Measurements from ENCODE around the gene ANKRD11.

GRCh38 chr16:89367538-89367915 is 122.8 kb downstream of the ANKRD11 start:
- TF ChIP-seq EZH2 (IDR thresholded peaks at IDR 0.05) (no peak), CTCF (IDR thresholded peaks at IDR 0.05 in 2 of 3, conservative IDR thresholded peaks at IDR 0.05 in 1 of 3; ENCODE audit: borderline replicate concordance in 1 of 3, insufficient read depth in 1 of 3, low read depth in 2 of 3, low read length in 2 of 3) (no peak), POLR2A (IDR thresholded peaks at IDR 0.05; ENCODE audit: borderline replicate concordance, extremely low read depth, insufficient read depth, insufficient read length) (no peak), CEBPB (IDR thresholded peaks at IDR 0.05; ENCODE audit: low read depth) (no peak), ZFX (IDR thresholded peaks at IDR 0.05) (no peak)

Measured in HCT116 (cell line).